PFSK-1 (cell line): Measurements from ENCODE around the gene CAV1.

Source experiments
- FOXP2 ChIP-seq: optimal IDR thresholded peaks from 2 replicates; pipeline ENCODE3; 2011; ENCODE audit warnings: borderline replicate concordance, control low read depth, inconsistent platforms; ENCODE audit not compliant: insufficient read depth; ENCODE audit errors: extremely low read length, extremely low read depth
- POLR2AphosphoS5 ChIP-seq: IDR thresholded peaks from 2 replicates; pipeline ENCODE4 v1.6.1; 2012; ENCODE audit warnings: low read depth, mild to moderate bottlenecking, control low read depth, low read length, moderate library complexity
- REST ChIP-seq, 2 experiments: IDR thresholded peaks; 2 replicates each; pipeline versions ENCODE4 v1.6.1 to v1.8.0; 2011 to 2012; ENCODE audit warnings: low read depth in 2 of 2, low read length in 2 of 2, control low read depth in 1 of 2, inconsistent platforms in 1 of 2, mild to moderate bottlenecking in 1 of 2, moderate library complexity in 1 of 2; ENCODE audit not compliant: insufficient read depth in 1 of 2
- SIN3A ChIP-seq: IDR thresholded peaks from 2 replicates; pipeline ENCODE4 v1.6.1; 2012; ENCODE audit warnings: mild to moderate bottlenecking, low read length, moderate library complexity, borderline replicate concordance; ENCODE audit not compliant: insufficient read depth
- TAF1 ChIP-seq: IDR thresholded peaks from 2 replicates; pipeline ENCODE4 v1.6.1; 2012; ENCODE audit warnings: low read length, control low read depth, borderline replicate concordance; ENCODE audit not compliant: insufficient read depth

The CAV1 gene

GRCh38 chr7:116525298-116525912, 569 bp downstream of the CAV1 start:
- TF ChIP-seq POLR2AphosphoS5, result no peak
- no peak for TF ChIP-seq REST (IDR thresholded peaks at IDR 0.05; ENCODE audit: insufficient read depth in 1 of 2, low read depth in 2 of 2, low read length in 2 of 2)
- no peak for TF ChIP-seq FOXP2
- no peak for TF ChIP-seq SIN3A
- no peak for TF ChIP-seq TAF1

GRCh38 chr7:116525913-116526861, 1.4 kb downstream of the CAV1 start:
- TF ChIP-seq REST (IDR thresholded peaks at IDR 0.05; ENCODE audit: insufficient read depth in 1 of 2, low read depth in 2 of 2, low read length in 2 of 2) (0 out of 4 replicates have a peak, but pooled peaks of 1 of the 2 experiments have one; percentile 26), TAF1 (no peak), SIN3A (no peak), FOXP2 (peak; percentile 55)

GRCh38 chr7:116526897-116527296, 2.1 kb downstream of the CAV1 start:
- TF ChIP-seq TAF1 (no peak), FOXP2 (no peak), REST (IDR thresholded peaks at IDR 0.05; ENCODE audit: insufficient read depth in 1 of 2, low read depth in 2 of 2, low read length in 2 of 2) (no peak), SIN3A (no peak), POLR2AphosphoS5 (no peak)

- TF ChIP-seq REST (IDR thresholded peaks at IDR 0.05; ENCODE audit: insufficient read depth in 1 of 2, low read depth in 2 of 2, low read length in 2 of 2) (no peak), FOXP2 (no peak), POLR2AphosphoS5 (no peak), SIN3A (no peak), TAF1 (0 out of 2 replicates have a peak, but pooled peaks have one; percentile 15)
Observed at GRCh38 chr7:116527521-116527920, 2.7 kb downstream of the CAV1 start.
